Measurements from ENCODE around the gene GSK3B. TPM values are rescaled to one million over a fixed set of nuclear protein-coding genes. Genes with fewer than 3 reads are reported as not detected.

The GSK3B gene
- total and polyA plus RNA-seq, 2 donors (not counting 3 experiments of a cell fraction or from before 2014, with no cell fraction given), result 22.1 to 50.1 TPM

GRCh38 chr3:119856695-119857094 is 237.6 kb downstream of the GSK3B start:
- FAIRE-seq (no peak), DNase-seq (ENCODE audit: low read depth, low spot score) (no peak)
- intact Hi-C loops (cut with micrococcal nuclease), result no loop called here
- ChIA-PET POLR2A (no interaction called here), CTCF (no interaction called here)
- peaks cover 2% of the 10 kb centered on the region in 2 experiments for H3K36me3 ChIP-seq (ENCODE audit: control insufficient read depth in 2 of 2, extremely low read depth in 1 of 2, insufficient read depth in 2 of 2, low read length in 2 of 2)
- BruUV-seq (replicated peaks), result no TSS peak
- no peaks in the 10 kb centered on the region for H3K27me3 ChIP-seq (ENCODE audit: control insufficient read depth in 2 of 2, insufficient read depth in 2 of 2, low read length in 2 of 2)
- H4K20me1 ChIP-seq (replicated peaks; ENCODE audit: control insufficient read depth, extremely low read depth, insufficient read depth, low read length), result no peaks in the 10 kb centered on the region
- TF ChIP-seq FOS (IDR thresholded peaks at IDR 0.05; ENCODE audit: borderline replicate concordance, insufficient read depth, low read length), result no peak
- no peak overlapping the region for H3K27ac ChIP-seq (ENCODE audit: insufficient read depth, low read depth, low read length)
- no peaks in the 10 kb centered on the region for H3K9me1 ChIP-seq (replicated peaks; ENCODE audit: control insufficient read depth, extremely low read depth, insufficient read depth, low read length)
- H3K9me3 ChIP-seq (replicated peaks; ENCODE audit: control insufficient read depth, insufficient read depth, low read length), result no peaks in the 10 kb centered on the region
- no peak overlapping the region for H3K4me2 ChIP-seq (ENCODE audit: insufficient read depth, low read length)
- H3K79me2 ChIP-seq (ENCODE audit: control insufficient read depth, insufficient read depth, low read length), result no peaks in the 10 kb centered on the region
- no peak overlapping the region for H2AFZ ChIP-seq (ENCODE audit: low read depth, low read length)
- H3K4me3 ChIP-seq (replicated peaks in 1 of 3; ENCODE audit: insufficient read depth in 1 of 3, low read depth in 1 of 3, low read length in 3 of 3), result no peak overlapping the region
- dilution Hi-C loops (cut with MboI; ENCODE audit: extremely low pct_ligation_motif_present, low sequenced_read_pairs), result no loop called here
- H3K9ac ChIP-seq (replicated peaks; ENCODE audit: extremely low read depth, insufficient read depth, low read length), result no peak overlapping the region
- no peaks in the 10 kb centered on the region for H3K4me1 ChIP-seq (ENCODE audit: control insufficient read depth, extremely low read depth, insufficient read depth, low read length)

- FAIRE-seq (no peak), DNase-seq (ENCODE audit: low read depth, low spot score) (no peak)
- Histone ChIP-seq H3K4me3 (replicated peaks in 1 of 3; ENCODE audit: insufficient read depth in 1 of 3, low read depth in 1 of 3, low read length in 3 of 3) (no peak overlapping the region), H3K4me2 (ENCODE audit: insufficient read depth, low read length) (no peak overlapping the region), H3K27me3 (ENCODE audit: control insufficient read depth in 2 of 2, insufficient read depth in 2 of 2, low read length in 2 of 2) (no peaks in the 10 kb centered on the region), H3K9me1 (replicated peaks; ENCODE audit: control insufficient read depth, extremely low read depth, insufficient read depth, low read length) (no peaks in the 10 kb centered on the region), H3K79me2 (ENCODE audit: control insufficient read depth, insufficient read depth, low read length) (no peaks in the 10 kb centered on the region), H3K36me3 (ENCODE audit: control insufficient read depth in 2 of 2, extremely low read depth in 1 of 2, insufficient read depth in 2 of 2, low read length in 2 of 2) (no peaks in the 10 kb centered on the region), H3K9me3 (replicated peaks; ENCODE audit: control insufficient read depth, insufficient read depth, low read length) (no peaks in the 10 kb centered on the region), H4K20me1 (replicated peaks; ENCODE audit: control insufficient read depth, extremely low read depth, insufficient read depth, low read length) (no peaks in the 10 kb centered on the region), H2AFZ (ENCODE audit: low read depth, low read length) (no peak overlapping the region), H3K9ac (replicated peaks; ENCODE audit: extremely low read depth, insufficient read depth, low read length) (no peak overlapping the region), H3K4me1 (ENCODE audit: control insufficient read depth, extremely low read depth, insufficient read depth, low read length) (no peaks in the 10 kb centered on the region), H3K27ac (ENCODE audit: insufficient read depth, low read depth, low read length) (no peak overlapping the region)
- TF ChIP-seq GATA2 (IDR thresholded peaks at IDR 0.05; ENCODE audit: insufficient read depth, insufficient read length, low read depth, low read length) (no peak), MAX (IDR thresholded peaks at IDR 0.05; ENCODE audit: insufficient read depth, insufficient read length) (no peak), CTCF (IDR thresholded peaks at IDR 0.05; ENCODE audit: extremely low read depth in 1 of 2, insufficient read depth in 1 of 2, low read depth in 1 of 2, low read length in 2 of 2) (no peak), FOS (IDR thresholded peaks at IDR 0.05; ENCODE audit: borderline replicate concordance, insufficient read depth, low read length) (no peak), MYC (IDR thresholded peaks at IDR 0.05; ENCODE audit: low read depth, low read length) (no peak), POLR2A (IDR thresholded peaks at IDR 0.05; ENCODE audit: low read depth, low read length) (no peak), JUN (IDR thresholded peaks at IDR 0.05; ENCODE audit: borderline replicate concordance, insufficient read depth, insufficient read length, low read depth) (no peak), EZH2 (IDR thresholded peaks at IDR 0.05; ENCODE audit: borderline replicate concordance, low read depth, low read length, severe bottlenecking) (no peak), POLR2AphosphoS5 (IDR thresholded peaks at IDR 0.05; ENCODE audit: insufficient read depth, low read depth, low read length) (no peak)
- BruUV-seq (replicated peaks), result no TSS peak
- intact Hi-C loops (cut with micrococcal nuclease) (no loop called here), dilution Hi-C loops (cut with MboI; ENCODE audit: extremely low pct_ligation_motif_present, low sequenced_read_pairs) (no loop called here)
- CTCF ChIA-PET, result interaction anchor here (1.0 kb wide), 1 partner anchor 18 kb away, joined by 3 read pairs; no protein-coding TSS in a partner anchor
- POLR2A ChIA-PET, result no interaction called here
Observed at GRCh38 chr3:119849126-119849525, 245.1 kb downstream of the GSK3B start.
